AG04449 (cell line): ENCODE results near the gene LRRC71.

ENCODE experiments used
- CTCF ChIA-PET: fragments of 350-600 bp; formaldehyde crosslinking; extraction: SDS; loops from one replicate; lab custom pipeline; 2021; ENCODE audit warnings: antibody characterized with exemption; lab: Yijun Ruan, JAX
- POLR2A ChIA-PET: fragments of 400-600, 350-600 bp; formaldehyde crosslinking; extraction: SDS; loops from one replicate; lab custom pipeline; 2020; ENCODE audit warnings: antibody characterized with exemption, inconsistent platforms; lab: Yijun Ruan, JAX
- DNase-seq: peaks from one replicate; pipeline ENCODE4 v3.0.0-alpha.2; 2010; ENCODE audit warnings: low read depth, low spot score
- H3K4me3 ChIP-seq: 2 replicates; pipeline ENCODE4 v1.5.1; 2011; ENCODE audit warnings: low read depth, mild to moderate bottlenecking, control low read depth, low read length
- TF ChIP-seq, protein P1 (sequence below): IDR thresholded peaks from one replicate; pipeline ENCODE4 v1.5.1; 2011; ENCODE audit warnings: mild to moderate bottlenecking, moderate library complexity, low read length, control low read depth, inconsistent platforms; ENCODE audit not compliant: insufficient read depth; ENCODE audit errors: missing control alignments

LRRC71 gene

GRCh38 chr1:156901590-156901900, 18.9 kb upstream of the LRRC71 start:
- H3K4me3 ChIP-seq, result no peak overlapping the region
- ChIA-PET CTCF (interaction anchor here (1.4 to 23.6 kb wide), 5 partner anchors 10 to 242 kb away, joined by 3 to 678 read pairs (median 8); partner anchors contain the start of genes LRRC71, NTRK1 and PEAR1), POLR2A (no interaction called here)
- no peak for DNase-seq
- TF ChIP-seq, protein P1, sequence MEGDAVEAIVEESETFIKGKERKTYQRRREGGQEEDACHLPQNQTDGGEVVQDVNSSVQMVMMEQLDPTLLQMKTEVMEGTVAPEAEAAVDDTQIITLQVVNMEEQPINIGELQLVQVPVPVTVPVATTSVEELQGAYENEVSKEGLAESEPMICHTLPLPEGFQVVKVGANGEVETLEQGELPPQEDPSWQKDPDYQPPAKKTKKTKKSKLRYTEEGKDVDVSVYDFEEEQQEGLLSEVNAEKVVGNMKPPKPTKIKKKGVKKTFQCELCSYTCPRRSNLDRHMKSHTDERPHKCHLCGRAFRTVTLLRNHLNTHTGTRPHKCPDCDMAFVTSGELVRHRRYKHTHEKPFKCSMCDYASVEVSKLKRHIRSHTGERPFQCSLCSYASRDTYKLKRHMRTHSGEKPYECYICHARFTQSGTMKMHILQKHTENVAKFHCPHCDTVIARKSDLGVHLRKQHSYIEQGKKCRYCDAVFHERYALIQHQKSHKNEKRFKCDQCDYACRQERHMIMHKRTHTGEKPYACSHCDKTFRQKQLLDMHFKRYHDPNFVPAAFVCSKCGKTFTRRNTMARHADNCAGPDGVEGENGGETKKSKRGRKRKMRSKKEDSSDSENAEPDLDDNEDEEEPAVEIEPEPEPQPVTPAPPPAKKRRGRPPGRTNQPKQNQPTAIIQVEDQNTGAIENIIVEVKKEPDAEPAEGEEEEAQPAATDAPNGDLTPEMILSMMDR, result no peak

- CTCF ChIA-PET, result interaction anchor here (1.2 to 23.6 kb wide), 6 partner anchors 11 to 243 kb away, joined by 3 to 678 read pairs (median 6); partner anchors contain the start of genes LRRC71, NTRK1 and PEAR1
- POLR2A ChIA-PET, result no interaction called here
- TF ChIP-seq, protein P1, result no peak
Measured at GRCh38 chr1:156901966-156902915, 18.2 kb upstream of the LRRC71 start.

GRCh38 chr1:156903328-156904091, 16.9 kb upstream of the LRRC71 start:
- no peak overlapping the region for H3K4me3 ChIP-seq
- DNase-seq, result no peak
- ChIA-PET CTCF (interaction anchor here (1.2 to 23.6 kb wide), 4 partner anchors 12 to 177 kb away, joined by 3 to 678 read pairs (median 38); partner anchors contain the start of genes LRRC71 and PEAR1), POLR2A (no interaction called here)
- TF ChIP-seq, protein P1, result no peak

More at GRCh38 chr1:156901966-156902915, 18.2 kb upstream of the LRRC71 start:
- no peak for DNase-seq
- no peak overlapping the region for H3K4me3 ChIP-seq

DNA sequence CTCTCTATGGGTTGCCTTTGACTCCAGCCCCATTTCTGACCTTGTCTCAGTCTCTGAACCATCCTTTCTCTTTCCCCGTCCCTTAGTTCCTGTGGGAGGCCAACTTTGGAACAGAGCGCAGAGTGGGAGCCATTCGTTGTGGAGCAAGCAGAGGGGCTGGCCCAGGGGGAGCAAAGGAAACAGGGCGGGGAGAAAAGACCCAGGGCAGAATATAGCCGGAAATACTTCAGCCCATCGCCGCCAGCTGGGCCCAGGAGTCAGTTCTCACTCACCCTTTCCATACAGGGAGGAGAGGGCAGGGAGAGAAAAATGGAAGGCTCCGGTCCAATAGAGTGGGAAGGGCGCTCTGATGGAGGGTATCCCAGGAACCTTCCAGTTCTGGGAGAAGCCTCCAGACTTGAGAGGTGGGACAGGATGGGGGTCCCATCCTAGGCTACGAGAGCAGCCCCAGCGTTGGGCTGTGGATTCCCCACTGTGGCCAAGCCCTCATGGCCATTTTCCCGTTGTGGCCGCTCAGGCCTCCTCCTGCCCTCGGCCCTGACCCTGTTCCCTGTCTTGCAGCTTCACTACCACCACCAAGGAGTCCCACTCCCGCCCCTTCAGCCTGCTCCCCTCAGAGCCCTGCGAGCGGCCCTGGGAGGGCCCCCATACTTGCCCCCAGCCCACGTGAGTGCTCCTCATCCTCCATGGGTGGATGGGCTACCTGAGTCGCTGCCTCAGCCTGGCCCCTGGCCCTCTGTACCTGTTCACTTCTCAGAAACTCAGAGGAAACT, 16.1 kb upstream of the LRRC71 start:
- no peak overlapping the region for H3K4me3 ChIP-seq
- CTCF ChIA-PET, result interaction anchor here (1.2 to 23.6 kb wide), 3 partner anchors 13 to 21 kb away, joined by 3 to 678 read pairs (median 71); partner anchors contain the start of genes LRRC71 and PEAR1
- TF ChIP-seq, protein P1, result no peak
- POLR2A ChIA-PET, result no interaction called here
- DNase-seq, result no peak

DNA sequence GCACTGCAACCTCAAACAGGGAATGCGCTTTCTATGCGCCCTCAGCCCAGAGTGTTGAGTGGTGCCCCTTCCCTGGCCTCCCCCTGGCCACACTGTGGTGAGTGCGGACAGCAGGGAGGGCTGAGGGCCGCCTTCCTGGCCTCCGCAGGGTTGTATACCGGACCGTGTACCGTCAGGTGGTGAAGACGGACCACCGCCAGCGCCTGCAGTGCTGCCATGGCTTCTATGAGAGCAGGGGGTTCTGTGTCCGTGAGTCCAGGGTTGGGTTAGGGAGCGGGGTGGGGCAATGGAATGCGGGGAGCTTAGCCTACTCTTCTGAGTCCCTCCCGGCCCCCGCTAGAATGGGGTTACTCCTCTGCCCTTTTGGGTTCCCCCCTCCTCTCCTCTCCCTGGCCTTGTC, 15.3 kb upstream of the LRRC71 start:
- CTCF ChIA-PET, result no interaction called here
- TF ChIP-seq, protein P1, result no peak

More for the DNA sequence above, 15.3 kb upstream of the LRRC71 start:
- DNase-seq, result no peak
- POLR2A ChIA-PET, result no interaction called here
- H3K4me3 ChIP-seq, result no peak overlapping the region
